Dedifferentiated amniotic fluid mesenchymal stem cell (primary cell): Measurements from ENCODE around the gene TP53I11.
A peak's percentile ranks its signal among the peaks of the same experiment; 100 is the strongest.

Experiments used
- DNase-seq: peaks from one replicate; pipeline ENCODE4 v3.0.0-alpha.2; 2016; ENCODE audit errors: extremely low spot score

TP53I11 gene

DNA sequence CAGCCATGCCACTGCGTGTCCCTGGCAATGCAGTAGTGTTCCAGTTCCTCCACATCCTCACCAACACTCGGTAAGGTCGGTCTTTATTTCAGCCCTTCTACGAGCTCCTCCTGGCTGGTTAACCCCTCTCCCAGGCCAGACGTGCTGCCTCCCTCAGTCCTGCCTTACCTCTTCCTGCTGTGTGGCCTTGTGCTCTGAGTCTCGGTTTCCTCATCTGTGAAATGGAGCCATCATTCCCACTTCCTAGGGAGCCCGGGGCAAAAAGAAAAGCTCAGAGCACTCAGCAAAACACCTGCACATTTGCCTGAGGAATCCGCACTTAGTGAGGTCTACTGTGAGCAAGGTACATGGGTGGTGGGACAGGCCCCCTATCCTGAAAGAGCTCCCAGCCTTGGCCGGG lies 9.8 kb downstream of the TP53I11 start:
- no peak for DNase-seq

DNA sequence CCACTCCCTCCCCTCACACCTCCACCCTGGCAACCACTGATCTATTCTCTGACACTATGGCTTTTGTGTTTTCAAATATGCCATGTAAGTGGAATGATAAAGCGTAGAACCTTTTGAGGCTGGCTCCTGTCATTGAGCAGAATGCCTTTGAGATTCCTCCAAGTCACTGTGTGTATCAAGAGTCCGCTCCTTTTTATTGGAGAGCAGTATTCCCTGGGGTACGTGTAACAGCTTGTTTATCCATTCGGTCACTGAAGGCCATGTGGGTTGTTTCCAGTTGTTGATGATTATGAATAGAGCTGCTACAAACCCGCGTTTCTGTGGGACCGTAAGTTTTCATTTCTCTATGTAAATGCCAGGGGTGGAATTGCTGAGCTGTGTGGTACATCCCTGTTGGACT lies 10.3 kb downstream of the TP53I11 start:
- no peak for DNase-seq

DNA sequence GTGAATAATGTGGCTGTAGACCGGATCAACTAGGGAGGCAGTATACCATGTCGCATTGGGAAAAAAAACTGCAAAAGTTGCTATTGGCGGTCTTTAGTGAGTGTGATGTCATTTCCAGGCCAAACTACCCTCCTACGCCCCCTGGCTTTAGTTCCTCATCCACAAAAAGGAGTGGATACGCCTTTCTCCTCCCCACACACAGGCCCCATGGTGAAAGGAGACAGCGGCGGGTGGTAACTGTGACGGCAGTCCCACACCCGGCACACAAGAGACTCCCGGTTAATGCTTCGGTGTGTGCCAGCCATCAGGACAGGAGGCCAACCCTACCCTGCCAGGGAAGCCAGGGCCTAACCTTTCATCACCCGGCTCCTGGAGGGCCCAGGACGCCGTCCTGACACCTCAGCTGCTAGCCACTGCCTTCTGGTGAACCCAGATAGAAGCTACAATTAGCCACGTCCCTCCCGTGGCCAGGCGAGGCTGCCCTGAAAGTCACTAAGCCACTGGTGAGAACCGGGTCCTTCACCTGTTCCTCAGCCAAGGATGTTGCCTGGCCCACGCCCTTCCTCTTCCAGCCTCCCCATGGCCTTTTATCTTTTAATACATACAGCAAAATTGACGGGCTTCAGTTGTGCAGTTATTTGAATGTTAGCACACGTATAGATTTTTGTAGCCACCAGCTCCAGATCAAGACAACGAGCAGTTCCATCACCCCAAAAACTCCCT lies 10.8 kb downstream of the TP53I11 start:
- no peak for DNase-seq

DNA sequence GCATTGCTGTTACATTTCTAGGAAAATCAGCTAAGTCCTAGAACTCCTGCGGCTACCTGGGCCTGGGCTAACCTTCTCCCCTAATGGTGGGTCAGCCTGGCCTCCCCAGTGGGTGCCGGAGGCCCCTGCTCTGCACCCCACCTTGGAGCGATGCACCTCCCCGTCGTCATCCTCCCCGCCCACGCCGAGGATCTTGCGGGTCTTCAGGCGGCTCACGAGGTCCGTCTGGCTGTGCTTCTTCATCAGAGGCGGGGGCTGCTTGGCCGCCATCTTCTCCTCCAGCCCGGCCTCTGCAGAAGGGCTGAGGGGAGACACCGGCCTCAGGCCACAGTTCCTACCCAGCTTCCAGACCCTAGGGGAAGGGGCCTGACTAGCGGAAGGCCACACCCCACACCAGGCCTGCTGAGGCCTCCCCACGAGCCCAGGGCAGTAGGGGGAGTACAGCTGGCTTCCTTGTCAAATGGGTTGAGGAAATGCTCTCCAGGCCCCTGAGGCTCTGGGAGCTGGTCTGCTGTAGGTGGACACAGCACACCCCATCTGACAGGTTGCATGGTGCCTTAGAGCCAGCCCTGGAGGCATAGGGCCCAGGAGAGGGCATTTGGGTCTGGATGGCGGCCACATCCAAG lies 12.5 kb downstream of the TP53I11 start:
- DNase-seq = no peak

DNA sequence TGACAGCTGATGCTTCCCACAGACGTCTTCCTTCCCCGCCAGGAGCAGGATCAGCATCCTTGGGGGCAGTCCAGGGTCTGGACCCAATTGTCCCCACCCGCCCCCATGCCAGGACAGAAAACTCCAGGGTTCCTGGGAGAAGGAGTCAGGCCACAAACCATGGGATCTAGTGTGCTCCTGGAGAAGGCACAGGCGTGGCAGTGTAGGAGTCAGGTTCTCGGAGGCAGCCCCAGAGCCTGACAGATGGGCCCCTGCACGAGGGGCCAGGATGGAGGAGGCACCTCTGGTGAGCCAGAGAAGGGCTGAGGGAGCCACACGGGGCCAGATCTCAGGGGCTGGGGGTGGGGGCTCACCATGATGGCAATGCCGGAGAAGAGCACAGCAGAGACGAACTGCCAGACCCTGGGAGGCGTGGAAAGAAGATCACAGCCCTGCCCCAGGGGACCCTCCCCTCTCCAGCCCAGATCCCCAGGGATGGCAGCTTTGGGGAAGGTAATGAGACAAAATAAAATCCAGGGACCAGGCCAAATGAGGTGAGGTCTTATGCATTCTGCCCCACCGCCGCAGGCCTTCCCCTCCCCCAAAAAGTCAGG lies 13.6 kb downstream of the TP53I11 start:
- no peak for DNase-seq

DNA sequence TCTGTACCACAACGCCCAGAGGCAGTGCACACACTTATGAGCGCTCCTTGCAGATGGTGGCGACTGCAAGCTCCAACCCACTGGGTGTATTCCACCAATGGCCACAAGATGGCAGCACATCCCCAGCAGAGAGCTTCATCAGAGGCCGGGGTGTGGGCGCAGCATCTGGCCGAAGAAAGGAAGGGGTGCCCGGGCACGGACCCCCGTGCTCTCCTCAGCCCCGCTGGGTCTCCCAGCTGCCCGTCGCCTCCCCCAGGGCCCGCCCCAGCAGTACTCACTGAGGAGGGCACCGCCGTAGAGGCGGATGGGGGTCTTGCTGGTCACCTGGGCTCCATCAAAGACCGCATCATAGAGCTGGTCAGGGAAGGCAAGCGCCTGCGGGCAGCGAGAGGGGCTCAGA lies 14.2 kb downstream of the TP53I11 start:
- DNase-seq = peak; percentile 77

DNA sequence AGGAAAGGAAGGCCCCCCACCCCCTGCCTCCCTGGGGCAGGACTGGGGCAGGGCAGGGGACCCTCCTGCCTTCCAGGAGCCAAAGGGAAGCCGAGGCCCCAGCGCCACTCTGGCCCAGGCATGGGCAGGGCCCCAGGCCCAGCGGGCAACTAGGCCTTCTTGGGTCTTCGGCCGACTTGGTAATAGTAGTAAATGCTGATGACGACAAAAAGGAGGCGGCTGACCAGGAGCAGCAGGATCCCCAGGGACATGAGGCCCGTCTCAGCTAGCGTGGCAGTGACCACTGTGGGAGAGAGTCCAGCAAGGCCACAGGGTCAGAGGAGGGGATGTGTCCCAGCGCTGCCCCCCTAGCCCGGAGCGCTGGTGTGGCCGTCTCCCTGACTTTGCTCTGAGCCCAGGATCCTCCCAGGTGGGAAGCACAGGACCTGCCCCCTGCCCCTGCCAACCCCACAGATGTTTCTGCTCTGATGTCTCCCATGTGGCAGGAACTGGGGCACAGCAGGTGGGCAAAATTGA lies 15.9 kb downstream of the TP53I11 start:
- no peak for DNase-seq

DNA sequence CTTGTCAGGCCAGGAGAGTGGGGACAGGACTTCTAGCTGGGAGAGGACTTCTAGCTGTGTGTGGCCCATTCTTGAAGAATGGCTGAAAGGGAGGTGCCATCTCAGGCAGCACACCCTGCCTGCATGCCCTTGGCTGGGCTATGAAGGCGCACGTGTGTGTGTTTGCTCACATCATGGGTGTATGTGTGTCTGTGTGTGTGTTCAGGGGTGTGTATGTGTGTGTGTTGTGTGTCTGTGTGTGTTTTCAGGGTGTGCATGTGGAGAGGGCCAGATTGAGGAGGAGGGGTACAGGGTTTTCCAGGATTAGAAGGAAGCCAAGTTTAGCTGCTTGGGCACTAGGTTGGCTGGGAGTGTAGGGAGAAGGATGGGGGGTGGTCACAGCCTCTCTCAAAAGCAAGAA lies 16.6 kb downstream of the TP53I11 start:
- no peak for DNase-seq

DNA sequence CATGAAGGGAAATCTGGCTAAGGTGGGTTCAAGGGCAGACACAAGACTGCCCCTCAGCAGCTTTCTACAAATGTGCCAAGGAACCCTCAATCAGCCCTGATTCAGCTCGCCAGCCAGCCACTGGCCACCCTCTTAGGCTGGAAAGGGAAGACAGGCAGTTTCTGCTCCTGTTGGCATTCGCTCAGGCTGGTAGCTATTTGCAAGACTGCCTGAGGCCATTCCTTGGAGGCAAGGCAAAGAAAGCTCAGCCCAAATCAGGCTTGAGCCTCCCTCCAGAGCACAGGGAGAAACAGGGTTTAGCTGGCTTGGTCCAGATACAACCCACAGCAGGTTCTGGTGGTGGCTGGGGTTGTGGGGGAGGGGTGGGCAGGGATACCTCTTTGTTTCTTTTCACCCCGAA lies 19.2 kb downstream of the TP53I11 start:
- peak; percentile 42 for DNase-seq

DNA sequence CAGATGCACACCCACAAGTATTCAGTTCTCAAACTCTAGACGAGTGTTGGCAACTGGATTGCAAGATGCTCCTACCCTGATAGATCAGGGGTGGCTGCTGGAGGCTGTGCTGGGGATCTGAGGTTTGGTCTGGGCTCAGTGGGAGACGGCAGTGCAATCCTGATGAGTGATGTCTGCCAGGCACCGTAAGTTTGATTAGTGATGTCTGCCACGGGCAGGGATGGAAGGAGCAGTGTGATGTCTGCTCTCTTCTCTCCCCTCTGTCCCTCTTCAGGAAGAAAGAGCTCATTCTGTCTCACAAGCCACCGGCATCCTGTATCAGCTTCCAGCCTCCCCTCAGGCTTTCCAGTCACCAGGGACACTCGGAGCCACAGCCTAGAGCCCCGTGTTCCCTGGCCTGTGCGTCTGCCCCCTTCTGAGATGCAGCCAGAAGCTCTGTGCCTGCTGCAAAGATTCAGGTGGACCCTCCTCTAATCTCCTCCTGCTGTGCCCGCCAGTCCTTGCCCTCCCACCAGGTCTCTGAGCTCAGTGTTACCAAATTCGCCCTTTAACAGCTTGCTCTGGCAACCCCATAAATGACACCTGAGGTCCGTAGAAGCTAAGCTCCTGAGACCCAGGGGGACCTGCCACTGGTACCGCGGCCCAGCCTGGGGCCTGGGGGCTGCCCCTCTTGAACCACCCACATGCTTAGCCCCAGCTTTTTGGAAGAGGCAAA lies 19.9 kb downstream of the TP53I11 start:
- no peak for DNase-seq

DNA sequence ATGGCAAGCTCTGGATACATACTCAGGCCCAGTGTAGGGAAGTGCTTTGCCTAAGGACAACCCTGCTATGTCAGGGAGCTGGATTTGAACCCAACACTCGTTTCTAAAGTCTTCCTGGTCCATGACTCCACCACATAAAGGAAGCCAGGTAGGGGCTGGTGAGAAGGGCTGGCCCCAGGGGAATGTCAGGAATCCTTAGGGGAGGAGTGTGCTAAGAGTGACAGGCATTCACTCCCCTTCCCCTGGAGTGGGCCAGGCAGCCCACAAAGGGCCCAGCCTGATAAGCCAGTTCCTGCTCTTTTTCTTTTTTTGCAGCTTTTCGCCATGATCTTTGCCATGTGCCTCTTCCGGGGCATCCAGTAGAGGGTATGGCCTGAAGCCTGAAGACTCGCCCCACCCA lies 21.9 kb downstream of the TP53I11 start:
- DNase-seq = no peak

DNA sequence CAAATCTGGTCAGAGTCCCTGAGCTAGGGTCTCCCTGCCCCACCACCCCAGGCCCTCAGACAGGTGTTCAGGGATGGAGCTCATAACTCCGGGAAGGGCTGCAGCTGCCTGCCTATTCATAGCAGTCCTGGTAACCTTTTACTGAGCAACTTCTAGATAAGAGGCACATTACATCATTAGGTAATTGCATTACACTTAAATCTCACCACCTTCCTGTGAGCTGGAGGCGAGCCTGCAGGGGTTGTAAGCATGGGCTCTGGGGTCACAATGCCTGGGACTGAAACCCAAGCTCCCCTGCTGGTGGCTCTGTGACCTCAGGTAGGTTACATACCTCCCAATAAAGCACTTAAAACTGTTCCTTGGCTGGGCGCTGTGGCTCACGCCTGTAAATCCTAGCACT lies 22.5 kb downstream of the TP53I11 start:
- DNase-seq = no peak

DNA sequence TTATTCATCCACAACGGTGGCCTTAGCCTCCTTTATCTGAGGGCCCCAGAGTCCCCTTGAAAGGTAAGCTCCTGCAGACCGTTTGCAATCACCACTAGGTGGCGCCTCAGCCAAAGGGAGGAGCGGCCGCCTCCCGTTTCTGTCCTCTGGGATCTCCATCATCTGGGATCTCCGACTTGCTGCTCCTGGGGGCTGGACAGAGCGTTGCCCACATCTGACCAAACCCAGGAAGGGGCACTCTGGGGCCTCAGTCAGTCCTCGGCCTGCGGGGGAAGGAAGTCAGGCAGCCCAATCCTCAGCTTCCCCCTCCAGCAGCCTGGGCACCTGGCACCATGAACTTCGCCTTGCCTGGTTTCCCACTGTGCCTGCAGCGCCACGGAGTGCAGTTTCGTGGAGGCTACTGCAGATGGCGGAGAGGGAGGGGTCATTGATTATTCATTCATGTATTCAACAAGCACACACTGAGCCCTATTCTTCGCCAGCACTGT lies 23.5 kb downstream of the TP53I11 start:
- DNase-seq = peak; percentile 54

DNA sequence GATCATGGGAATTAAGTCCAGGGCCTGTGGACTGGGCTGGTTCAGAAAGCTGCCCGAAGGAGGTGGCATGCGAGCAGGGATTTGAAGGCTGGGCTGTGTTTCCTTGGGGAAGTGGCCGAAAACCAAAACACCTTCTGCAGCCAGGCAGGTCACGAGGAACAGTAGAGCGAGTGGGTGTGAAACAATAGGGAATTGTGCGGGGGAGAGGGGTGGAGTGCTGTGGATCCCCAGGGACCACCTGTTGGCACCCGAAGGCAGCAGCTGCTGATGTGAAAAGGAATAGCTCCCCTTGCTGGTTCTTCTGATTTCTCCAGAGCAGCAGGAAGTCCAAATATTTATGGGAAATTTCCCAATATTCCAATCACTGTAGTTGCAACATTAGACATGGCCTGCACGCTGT lies 24.6 kb downstream of the TP53I11 start:
- no peak for DNase-seq

DNA sequence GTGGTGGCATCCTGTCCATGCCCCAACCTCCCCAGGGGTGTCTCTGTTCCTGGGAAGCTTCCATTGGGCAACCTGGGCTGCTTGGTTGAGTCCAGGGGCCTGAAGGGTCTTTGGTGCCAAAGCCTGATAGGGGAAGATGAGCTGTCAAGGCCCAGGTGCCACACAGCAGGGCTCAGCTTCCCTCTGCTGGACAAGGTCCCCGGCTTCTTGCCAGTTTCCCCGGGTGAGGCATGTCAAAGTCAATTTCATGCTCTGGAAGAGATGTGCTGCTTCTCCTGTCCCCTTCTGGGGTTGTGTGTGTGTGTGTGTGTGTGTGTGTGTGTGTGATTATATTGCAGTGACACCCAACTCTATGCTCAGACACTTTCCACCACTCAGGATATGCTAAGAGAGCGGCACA lies 26.9 kb downstream of the TP53I11 start:
- DNase-seq = no peak

DNA sequence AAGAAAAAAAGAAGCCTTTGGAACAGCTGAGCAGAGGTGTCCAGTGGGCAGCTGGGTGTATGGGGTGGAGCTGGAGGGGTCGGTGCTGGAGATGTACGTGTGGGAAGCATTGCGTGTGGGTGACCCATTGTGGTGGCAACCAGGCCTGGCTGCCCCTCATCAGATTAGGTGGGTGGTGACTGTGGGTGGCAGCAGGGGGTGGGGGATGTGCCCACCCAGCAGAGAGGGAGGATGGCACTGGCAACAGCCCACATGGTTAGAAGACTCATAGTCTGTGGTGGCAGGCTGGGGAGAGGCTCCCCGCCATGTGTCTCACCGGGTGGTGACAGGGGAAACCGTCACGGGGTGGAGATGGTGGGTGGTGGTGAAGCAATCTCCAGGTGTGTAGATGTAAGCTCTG lies 27.6 kb downstream of the TP53I11 start:
- no peak for DNase-seq

DNA sequence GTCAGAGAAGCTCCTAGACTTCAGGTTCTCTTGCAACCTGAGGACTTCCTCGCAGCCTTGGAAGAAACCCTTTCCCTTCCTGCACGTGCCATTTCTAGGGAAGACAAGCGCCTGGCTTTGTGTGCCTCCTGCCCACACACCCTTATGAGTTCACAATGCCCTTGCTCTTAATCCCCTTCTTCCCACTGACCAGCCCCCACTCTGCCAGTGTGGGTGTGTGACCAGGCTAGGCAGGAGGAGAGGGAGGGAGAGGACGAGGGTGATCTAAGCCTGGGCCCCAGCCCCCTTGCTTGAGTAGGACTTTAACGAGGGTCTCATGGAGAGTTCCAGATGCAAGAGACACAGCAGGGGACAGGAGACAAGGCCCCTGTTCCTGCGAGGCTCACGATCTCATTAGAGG lies 30.2 kb downstream of the TP53I11 start:
- DNase-seq = no peak

DNA sequence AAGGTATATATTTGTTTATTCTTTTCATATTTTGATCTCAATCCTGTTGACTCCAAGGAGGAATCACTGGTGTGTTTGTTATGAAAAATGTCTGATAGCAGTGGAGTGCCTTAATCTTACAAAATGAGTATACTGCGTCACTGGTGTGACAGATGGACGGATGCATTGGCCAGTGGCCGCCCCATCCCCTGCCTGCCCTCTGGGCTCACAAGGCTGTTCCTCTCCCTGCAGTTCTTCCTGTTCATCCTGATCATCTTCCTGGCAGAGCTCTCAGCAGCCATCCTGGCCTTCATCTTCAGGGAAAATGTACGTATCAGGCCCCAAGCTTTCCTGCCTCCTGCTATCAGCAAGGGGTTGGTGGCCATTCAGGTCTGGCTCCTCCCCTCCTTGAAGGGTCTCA lies 32.9 kb downstream of the TP53I11 start:
- no peak for DNase-seq

DNA sequence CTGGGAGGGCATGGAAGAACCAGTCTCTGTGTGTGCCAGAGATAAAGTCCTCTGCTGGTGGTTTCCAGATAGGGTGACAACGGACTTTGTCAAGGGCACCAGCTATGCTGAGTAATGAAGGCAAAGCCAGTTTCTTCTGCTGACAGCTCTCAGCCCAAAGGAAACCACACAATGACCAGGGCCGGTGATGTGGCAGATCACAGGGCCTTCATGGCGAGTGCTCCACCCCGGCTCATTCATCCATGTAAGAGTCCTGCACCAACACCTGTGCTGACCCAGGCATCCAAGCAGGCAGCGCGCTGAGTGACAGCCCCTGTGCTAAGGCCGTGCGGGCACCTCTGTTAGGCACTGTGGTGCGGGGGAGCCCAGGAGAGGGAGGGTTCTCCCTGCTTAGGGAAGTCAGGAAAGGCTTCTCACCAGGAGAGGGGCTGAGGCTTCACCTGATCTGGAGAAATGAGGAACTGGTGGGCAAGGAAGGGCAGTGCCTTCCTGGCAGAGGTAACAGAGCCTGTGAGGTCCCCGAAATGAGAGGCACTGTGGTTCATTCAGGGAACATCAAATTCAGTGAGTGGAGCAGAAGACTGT lies 33.8 kb downstream of the TP53I11 start:
- no peak for DNase-seq

DNA sequence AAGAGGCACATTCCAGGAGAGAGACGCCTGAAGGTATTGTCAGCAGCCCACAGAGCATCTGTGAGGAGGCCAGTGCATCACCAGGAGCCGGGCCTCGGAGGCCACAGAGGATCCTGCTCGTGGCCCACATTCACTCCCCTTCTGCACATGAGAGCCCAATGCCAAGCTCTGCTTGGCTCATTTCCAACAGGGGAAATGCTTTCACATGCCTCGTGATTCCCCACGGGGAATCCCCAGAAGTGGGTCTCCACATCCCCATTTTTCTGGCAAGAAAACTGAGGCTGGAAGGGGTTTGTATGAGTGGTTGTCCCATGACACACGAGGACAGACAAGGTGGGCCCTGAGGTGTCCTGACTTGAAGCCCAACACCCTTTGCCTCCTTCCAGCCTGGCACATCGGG lies 34.4 kb downstream of the TP53I11 start:
- DNase-seq = no peak

DNA sequence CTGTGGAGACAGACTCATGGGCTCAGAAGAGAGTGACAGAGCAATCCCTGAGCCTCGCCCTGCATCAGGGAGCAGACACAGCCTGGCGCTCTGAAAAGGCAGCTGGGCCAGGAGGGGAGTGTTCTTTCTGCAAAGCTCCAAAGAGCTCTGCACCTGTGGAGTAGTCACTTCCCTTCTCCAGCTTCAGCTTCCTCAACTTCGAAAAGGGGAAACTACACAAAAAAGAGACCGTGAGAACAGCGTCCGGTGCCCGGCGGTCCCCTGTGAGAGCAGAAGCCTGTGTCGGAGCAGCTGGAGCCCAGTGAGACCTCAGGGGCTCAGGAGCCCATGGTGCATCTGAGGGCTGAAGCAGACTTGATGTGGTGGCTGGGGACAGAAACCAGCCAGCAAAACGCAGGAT lies 35.1 kb downstream of the TP53I11 start:
- DNase-seq = no peak

DNA sequence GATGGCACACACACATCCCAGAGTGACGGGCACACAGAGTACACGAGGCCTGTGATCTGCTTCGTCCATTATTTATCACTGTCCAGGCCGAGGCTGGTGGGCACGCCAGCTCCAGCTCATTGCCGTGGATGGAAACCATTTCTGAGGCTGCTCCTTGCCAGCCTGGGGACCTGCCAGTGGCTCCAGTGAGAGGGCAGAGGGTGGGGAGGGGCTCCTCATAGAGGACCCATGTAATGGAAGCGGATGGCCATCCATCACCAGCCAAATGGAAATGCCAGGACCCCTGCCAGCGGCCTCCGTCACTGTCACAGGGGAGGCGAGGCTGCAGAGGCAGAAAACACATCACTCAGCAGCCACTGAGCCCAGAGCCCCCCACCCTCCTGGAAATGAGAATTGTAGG lies 35.7 kb downstream of the TP53I11 start:
- no peak for DNase-seq
